HCT116 (cell line): ENCODE data around the gene EIF2A. TPM values are rescaled to one million over a fixed set of nuclear protein-coding genes. Genes with fewer than 3 reads are reported as not detected.

Experiments used
- ATAC-seq: fragments of 200-7000 bp; cut with Tn5 transposase; 2 replicates; pipeline ENCODE4 v1.9.1; 2020; ENCODE audit warnings: mild to moderate bottlenecking, moderate library complexity
- BruUV-seq: library from RNA; stranded (reverse); fragments of 400-500 nt; replicated peaks from 2 replicates; lab custom pipeline; 2021; lab: Mats Ljungman, UMichigan
- CTCF ChIA-PET: fragments of 300-600 bp; sonication (Branson Sonifier 250); formaldehyde crosslinking; loops from one replicate; lab custom pipeline; 2021; ENCODE audit warnings: antibody characterized with exemption; lab: Charles Lee
- POLR2A ChIA-PET: fragments of 300-600, 350-600 bp; sonication (Branson Sonifier 250); formaldehyde crosslinking; loops from one replicate; lab custom pipeline; 2021; ENCODE audit warnings: antibody characterized with exemption; lab: Charles Lee
- RAD21 ChIA-PET, 2 experiments: fragments of 300-600 bp; sonication (Branson Sonifier 250); formaldehyde crosslinking; loops; one replicate each; lab custom pipeline; 2023; ENCODE audit warnings: low total read pairs in 2 of 2; ENCODE audit not compliant: uncharacterized antibody in 2 of 2, unreplicated experiment in 2 of 2, low non-redundant PET in 1 of 2; lab: Charles Lee
- DNase-seq: peaks from one replicate; pipeline ENCODE4 v3.0.0-alpha.2; 2010; ENCODE audit warnings: low read depth, low spot score
- H2AFZ ChIP-seq: fragments of 200-600 bp; shearing (Covaris generic), sonication (generic); 2 replicates; pipeline ENCODE4 v1.6.1; 2017; ENCODE audit warnings: low read depth, mixed run types, mixed read lengths, antibody characterized with exemption, low read length; ENCODE audit not compliant: poor library complexity, severe bottlenecking
- H3K27ac ChIP-seq: 2 replicates; pipeline ENCODE4 v1.5.1; 2012; ENCODE audit warnings: low read depth, low read length
- H3K27me3 ChIP-seq: fragments of 200-600 bp; sonication (generic); 2 replicates; pipeline ENCODE4 v1.6.1; 2016; ENCODE audit warnings: mixed run types, low read length, mixed read lengths; ENCODE audit not compliant: insufficient read depth
- H3K36me3 ChIP-seq, 2 experiments: fragments of 200-500 bp in 1 of 2; fragments of 200-600 bp in 1 of 2; sonication (Bioruptor generic) in 1 of 2; sonication (generic) in 1 of 2; 2 replicates each; pipeline versions ENCODE4 v1.5.1 to v1.6.1; 2014 to 2016; ENCODE audit warnings: low read length in 2 of 2, inconsistent platforms in 1 of 2, mixed read lengths in 1 of 2, mixed run types in 1 of 2; ENCODE audit not compliant: insufficient read depth in 2 of 2, control insufficient read depth in 1 of 2
- H3K4me1 ChIP-seq, 2 experiments: fragments of 200-600 bp in 1 of 2; sonication (generic) in 1 of 2; 2 replicates each; pipeline versions ENCODE4 v1.5.1 to v1.6.1; 2012 to 2017; ENCODE audit warnings: low read length in 2 of 2, inconsistent platforms in 1 of 2, mild to moderate bottlenecking in 1 of 2, mixed read lengths in 1 of 2, mixed run types in 1 of 2, moderate library complexity in 1 of 2; ENCODE audit not compliant: insufficient read depth in 2 of 2, control insufficient read depth in 1 of 2
- H3K4me2 ChIP-seq: fragments of 200-600 bp; sonication (generic); 2 replicates; pipeline ENCODE4 v1.6.1; 2017; ENCODE audit warnings: mixed run types, low read length, mixed read lengths
- H3K4me3 ChIP-seq, 2 experiments: fragments of 200-600 bp in 1 of 2; sonication (generic) in 1 of 2; replicated peaks in 1 of 2; 2 replicates each; pipeline ENCODE4 v1.5.1; 2011 to 2016; ENCODE audit warnings: low read length in 2 of 2, control low read depth in 1 of 2, low read depth in 1 of 2, mild to moderate bottlenecking in 1 of 2, mixed read lengths in 1 of 2, mixed run types in 1 of 2
- H3K79me2 ChIP-seq: fragments of 200-600 bp; sonication (generic); 2 replicates; pipeline ENCODE4 v1.6.1; 2017; ENCODE audit warnings: mild to moderate bottlenecking, mixed run types, low read length, moderate library complexity, mixed read lengths; ENCODE audit not compliant: insufficient read depth
- H3K9ac ChIP-seq: fragments of 200-600 bp; sonication (generic); 2 replicates; pipeline ENCODE4 v1.6.1; 2016; ENCODE audit warnings: low read length, mixed read lengths
- H3K9me2 ChIP-seq: fragments of 200-600 bp; sonication (generic), shearing (Covaris generic); 2 replicates; pipeline ENCODE4 v1.6.1; 2017; ENCODE audit warnings: mixed run types, mild to moderate bottlenecking, moderate library complexity; ENCODE audit not compliant: insufficient read depth
- H3K9me3 ChIP-seq, 2 experiments: fragments of 200-500 bp in 1 of 2; fragments of 200-600 bp in 1 of 2; sonication (Bioruptor generic) in 1 of 2; sonication (generic) in 1 of 2; 2 replicates each; pipeline ENCODE4 v1.6.1; 2014 to 2017; ENCODE audit warnings: low read length in 2 of 2, mixed read lengths in 2 of 2, inconsistent platforms in 1 of 2, low read depth in 1 of 2, mild to moderate bottlenecking in 1 of 2, mixed run types in 1 of 2, moderate library complexity in 1 of 2; ENCODE audit not compliant: control insufficient read depth in 1 of 2, insufficient read depth in 1 of 2
- H4K20me1 ChIP-seq: fragments of 200-600 bp; sonication (generic), shearing (Covaris generic); 2 replicates; pipeline ENCODE4 v1.6.1; 2017; ENCODE audit warnings: mixed run types, mild to moderate bottlenecking, moderate library complexity; ENCODE audit not compliant: insufficient read depth
- CBX3 ChIP-seq: IDR thresholded peaks from 2 replicates; pipeline ENCODE4 v1.6.1; 2012; ENCODE audit warnings: low read depth
- CEBPB ChIP-seq: IDR thresholded peaks from 2 replicates; pipeline ENCODE4 v1.6.1; 2012; ENCODE audit warnings: low read depth
- CTCF ChIP-seq, 3 experiments: fragments of 200-600 bp in 1 of 3; sonication (generic) in 1 of 3; IDR thresholded peaks in 2 of 3; conservative IDR thresholded peaks in 1 of 3; 2 replicates each; pipeline ENCODE4 v1.5.1; 2012 to 2017; ENCODE audit warnings: low read depth in 2 of 3, low read length in 2 of 3, antibody characterized with exemption in 1 of 3, borderline replicate concordance in 1 of 3, control low read depth in 1 of 3, mild to moderate bottlenecking in 1 of 3, mixed read lengths in 1 of 3, mixed run types in 1 of 3, moderate library complexity in 1 of 3; ENCODE audit not compliant: insufficient read depth in 1 of 3
- EGR1 ChIP-seq: IDR thresholded peaks from 2 replicates; pipeline ENCODE4 v1.6.1; 2012; ENCODE audit warnings: low read depth
- EZH2phosphoT487 ChIP-seq: fragments of 200-600 bp; IDR thresholded peaks from 2 replicates; pipeline ENCODE4 v1.6.1; 2018; ENCODE audit warnings: antibody characterized with exemption, borderline replicate concordance
- JUND ChIP-seq: IDR thresholded peaks from 2 replicates; pipeline ENCODE4 v1.6.1; 2012
- MAX ChIP-seq: IDR thresholded peaks from 2 replicates; pipeline ENCODE4 v1.6.1; 2012
- POLR2A ChIP-seq: IDR thresholded peaks from 2 replicates; pipeline ENCODE4 v1.7.0; 2011; ENCODE audit warnings: borderline replicate concordance; ENCODE audit not compliant: insufficient read depth, insufficient read length; ENCODE audit errors: extremely low read depth
- POLR2AphosphoS5 ChIP-seq: IDR thresholded peaks from 2 replicates; pipeline ENCODE4 v1.6.1; 2011; ENCODE audit warnings: mild to moderate bottlenecking, low read depth, low read length, moderate library complexity
- RAD21 ChIP-seq: IDR thresholded peaks from 2 replicates; pipeline ENCODE4 v1.6.1; 2012; ENCODE audit warnings: low read depth, mild to moderate bottlenecking
- REST ChIP-seq: IDR thresholded peaks from 2 replicates; pipeline ENCODE4 v1.6.1; 2012; ENCODE audit warnings: low read depth
- SIN3A ChIP-seq: IDR thresholded peaks from 2 replicates; pipeline ENCODE4 v1.6.1; 2012; ENCODE audit warnings: low read depth
- SP1 ChIP-seq: IDR thresholded peaks from 2 replicates; pipeline ENCODE4 v1.6.1; 2012; ENCODE audit warnings: low read depth
- SRF ChIP-seq: IDR thresholded peaks from 2 replicates; pipeline ENCODE4 v1.6.1; 2012; ENCODE audit warnings: low read depth
- YY1 ChIP-seq: IDR thresholded peaks from 2 replicates; pipeline ENCODE4 v1.6.1; 2011; ENCODE audit warnings: low read length, low read depth, moderate library complexity, mild to moderate bottlenecking; ENCODE audit not compliant: insufficient replicate concordance; ENCODE audit errors: extremely low read depth
- ZFX ChIP-seq: fragments of 450-650 bp; IDR thresholded peaks from 2 replicates; pipeline ENCODE4 v1.6.1; 2017
- intact Hi-C: fragments of 100-400 bp; cut with micrococcal nuclease; formaldehyde crosslinking; loops from 2 replicates; pipeline ENCODE4 v1.10.0; 2022
- total RNA-seq: library from RNA; stranded (reverse); gene quantifications from one replicate; pipeline ENCODE4 v1.2.1, GENCODE V29; 2021; ENCODE audit not compliant: unreplicated experiment
- TF ChIP-seq, protein P1 (sequence below): IDR thresholded peaks from 2 replicates; pipeline ENCODE4 v1.6.1; 2011; ENCODE audit warnings: mild to moderate bottlenecking, low read length, moderate library complexity; ENCODE audit not compliant: insufficient replicate concordance; ENCODE audit errors: extremely low read depth
- TF ChIP-seq, protein P2 (sequence below): IDR thresholded peaks from 2 replicates; pipeline ENCODE4 v1.6.1; 2012

The EIF2A gene
- total RNA-seq, 1 experiment from 2014 or later, result 126 TPM

- Histone ChIP-seq H4K20me1 (no peaks in the 10 kb centered on the region), H3K36me3 (no peaks in the 10 kb centered on the region), H3K79me2 (no peaks in the 10 kb centered on the region), H3K9ac (no peak overlapping the region), H3K4me3 (no peak overlapping the region)
- BruUV-seq, result no TSS peak
- RAD21 ChIA-PET, result no interaction called here
- ATAC-seq, result no peak
- no peak for TF ChIP-seq POLR2A
- TF ChIP-seq, protein P1, sequence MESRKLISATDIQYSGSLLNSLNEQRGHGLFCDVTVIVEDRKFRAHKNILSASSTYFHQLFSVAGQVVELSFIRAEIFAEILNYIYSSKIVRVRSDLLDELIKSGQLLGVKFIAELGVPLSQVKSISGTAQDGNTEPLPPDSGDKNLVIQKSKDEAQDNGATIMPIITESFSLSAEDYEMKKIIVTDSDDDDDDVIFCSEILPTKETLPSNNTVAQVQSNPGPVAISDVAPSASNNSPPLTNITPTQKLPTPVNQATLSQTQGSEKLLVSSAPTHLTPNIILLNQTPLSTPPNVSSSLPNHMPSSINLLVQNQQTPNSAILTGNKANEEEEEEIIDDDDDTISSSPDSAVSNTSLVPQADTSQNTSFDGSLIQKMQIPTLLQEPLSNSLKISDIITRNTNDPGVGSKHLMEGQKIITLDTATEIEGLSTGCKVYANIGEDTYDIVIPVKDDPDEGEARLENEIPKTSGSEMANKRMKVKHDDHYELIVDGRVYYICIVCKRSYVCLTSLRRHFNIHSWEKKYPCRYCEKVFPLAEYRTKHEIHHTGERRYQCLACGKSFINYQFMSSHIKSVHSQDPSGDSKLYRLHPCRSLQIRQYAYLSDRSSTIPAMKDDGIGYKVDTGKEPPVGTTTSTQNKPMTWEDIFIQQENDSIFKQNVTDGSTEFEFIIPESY, result no peak
- TF ChIP-seq REST, result no peak
- no peak for TF ChIP-seq EGR1
- TF ChIP-seq ZFX, result no peak
- TF ChIP-seq JUND, result no peak
- TF ChIP-seq YY1, result no peak
- no peak for TF ChIP-seq SRF
- no peak for TF ChIP-seq SP1
- no peak for TF ChIP-seq MAX
- no peak for TF ChIP-seq EZH2phosphoT487
- TF ChIP-seq CTCF (IDR thresholded peaks at IDR 0.05 in 2 of 3, conservative IDR thresholded peaks at IDR 0.05 in 1 of 3; ENCODE audit: borderline replicate concordance in 1 of 3, insufficient read depth in 1 of 3, low read depth in 2 of 3, low read length in 2 of 3), result no peak
- TF ChIP-seq SIN3A, result no peak
- TF ChIP-seq POLR2AphosphoS5, result no peak
- TF ChIP-seq, protein P2, sequence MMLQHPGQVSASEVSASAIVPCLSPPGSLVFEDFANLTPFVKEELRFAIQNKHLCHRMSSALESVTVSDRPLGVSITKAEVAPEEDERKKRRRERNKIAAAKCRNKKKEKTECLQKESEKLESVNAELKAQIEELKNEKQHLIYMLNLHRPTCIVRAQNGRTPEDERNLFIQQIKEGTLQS, result no peak
- no peak for TF ChIP-seq CEBPB
- no peak for TF ChIP-seq RAD21
- TF ChIP-seq CBX3, result no peak
- TF ChIP-seq, all 23 proteins: peak for 0
- H3K9me3 ChIP-seq, result no peaks in the 10 kb centered on the region
- no peaks in the 10 kb centered on the region for H3K9me2 ChIP-seq
- CTCF ChIA-PET, result no interaction called here
- no peaks in the 10 kb centered on the region for H3K4me1 ChIP-seq
- H3K27me3 ChIP-seq, result no peaks in the 10 kb centered on the region
- H2AFZ ChIP-seq, result no peak overlapping the region
- no peak overlapping the region for H3K4me2 ChIP-seq
- intact Hi-C loops, result no loop called here
- DNase-seq, result no peak
- POLR2A ChIA-PET, result no interaction called here
- H3K27ac ChIP-seq, result no peak overlapping the region
Measured at GRCh38 chr3:150531775-150532174, 14.8 kb upstream of the EIF2A start.
